HepG2 (cell line): ENCODE results near the gene C10orf71. TPM values are rescaled to one million over a fixed set of nuclear protein-coding genes. Genes with fewer than 3 reads are reported as not detected.

ENCODE experiments used
- ATAC-seq: fragments of 200-7000 bp; cut with Tn5 transposase; 3 replicates; pipeline ENCODE4 v1.9.1; 2020; ENCODE audit warnings: mild to moderate bottlenecking, moderate library complexity
- BruUV-seq: library from RNA; stranded (reverse); fragments of 400-500 nt; replicated peaks from 2 replicates; lab custom pipeline; 2021; lab: Mats Ljungman, UMichigan
- CTCF ChIA-PET: fragments of 300-600 bp; formaldehyde crosslinking; extraction: SDS; loops from one replicate; lab custom pipeline; 2021; ENCODE audit warnings: low total read pairs, inconsistent platforms, low intra/inter-chr PET ratio; lab: Yijun Ruan, JAX
- POLR2A ChIA-PET: fragments of 350-600 bp; sonication (Branson Sonifier 250); formaldehyde crosslinking; loops from one replicate; lab custom pipeline; 2020; ENCODE audit warnings: antibody characterized with exemption, inconsistent platforms; lab: Yijun Ruan, JAX
- DNase-seq: peaks from one replicate; pipeline ENCODE4 v3.0.0-alpha.2; 2015; ENCODE audit warnings: low spot score
- FAIRE-seq: peaks from 3 replicates; lab custom pipeline; 2011; peaks lifted over from hg19 to GRCh38; lab: Jason Lieb, UNC
- H2AFZ ChIP-seq: one replicate; pipeline ENCODE4 v1.6.1; 2011; ENCODE audit warnings: low read length, inconsistent platforms
- H3K27ac ChIP-seq: fragments of 300-600 bp; 3 replicates; pipeline ENCODE4 v1.8.0; 2011; ENCODE audit warnings: mixed run types, mild to moderate bottlenecking, mixed read lengths, low read length, inconsistent platforms; ENCODE audit not compliant: insufficient read depth; ENCODE audit errors: extremely low read length
- H3K27me3 ChIP-seq, 2 experiments: fragments of 200-600 bp in 1 of 2; 2 replicates in 1 of 2; 3 replicates in 1 of 2; pipeline versions ENCODE4 v1.6.0 to v1.8.0; 2011; ENCODE audit warnings: low read length in 2 of 2, mild to moderate bottlenecking in 2 of 2, moderate library complexity in 2 of 2, inconsistent platforms in 1 of 2; ENCODE audit not compliant: insufficient read depth in 2 of 2, control insufficient read depth in 1 of 2
- H3K36me3 ChIP-seq, 2 experiments: fragments of 200-600 bp in 1 of 2; replicated peaks in 1 of 2; 2 replicates in 1 of 2; 3 replicates in 1 of 2; pipeline versions ENCODE4 v1.5.1 to v1.8.0; 2011; ENCODE audit warnings: low read length in 2 of 2, inconsistent platforms in 1 of 2; ENCODE audit not compliant: insufficient read depth in 2 of 2, control insufficient read depth in 1 of 2
- H3K4me1 ChIP-seq: 2 replicates; pipeline ENCODE4 v1.5.1; 2012; ENCODE audit warnings: low read length, inconsistent platforms; ENCODE audit not compliant: insufficient read depth
- H3K4me2 ChIP-seq: 2 replicates; pipeline ENCODE4 v1.6.0; 2011; ENCODE audit warnings: low read depth, low read length, inconsistent platforms
- H3K4me3 ChIP-seq, 3 experiments: fragments of 200-600 bp in 1 of 3; sonication (generic), shearing (Covaris generic) in 1 of 3; replicated peaks in 1 of 3; 2 replicates each; pipeline ENCODE4 v1.5.1; 2011 to 2016; ENCODE audit warnings: low read length in 3 of 3, inconsistent platforms in 2 of 3, low read depth in 2 of 3, mild to moderate bottlenecking in 2 of 3, control low read depth in 1 of 3, mixed read lengths in 1 of 3; ENCODE audit not compliant: insufficient read depth in 1 of 3
- H3K79me2 ChIP-seq: one replicate; pipeline ENCODE4 v1.6.1; 2011; ENCODE audit warnings: low read length, inconsistent platforms; ENCODE audit not compliant: insufficient read depth
- H3K9ac ChIP-seq: 2 replicates; pipeline ENCODE4 v1.6.0; 2011; ENCODE audit warnings: mild to moderate bottlenecking, low read depth, low read length, inconsistent platforms; ENCODE audit not compliant: insufficient read depth
- H3K9me3 ChIP-seq: 2 replicates; pipeline ENCODE4 v1.5.1; 2012; ENCODE audit warnings: mild to moderate bottlenecking, low read length
- H4K20me1 ChIP-seq: 2 replicates; pipeline ENCODE4 v1.6.0; 2011; ENCODE audit warnings: inconsistent platforms, mild to moderate bottlenecking, low read length, moderate library complexity; ENCODE audit not compliant: insufficient read depth
- SMAD3 ChIP-seq: sonication (generic); formaldehyde crosslinking; IDR thresholded peaks from 2 replicates; pipeline ENCODE4 v1.4.0; 2020; ENCODE audit warnings: missing genetic modification reagents
- THYN1 ChIP-seq: sonication (generic); formaldehyde crosslinking; IDR thresholded peaks from 2 replicates; pipeline ENCODE4 v1.8.1; 2023; ENCODE audit warnings: low read depth, mild to moderate bottlenecking, moderate library complexity, missing genetic modification reagents, borderline replicate concordance
- WGBS: methylation state at CpG from one replicate; pipeline ENCODE4 v1.1.6; 2017; ENCODE audit warnings: low lambda C conversion rate; 5-methylcytosine and 5-hydroxymethylcytosine counted together
- in situ Hi-C: cut with HindIII; loops from 2 replicates; pipeline ENCODE4 v1.10.0; 2017; ENCODE audit warnings: low pct_unique_long_range_greater_than_20kb; ENCODE audit not compliant: extremely low pct_ligation_motif_present
- intact Hi-C: fragments of 100-400 bp; cut with micrococcal nuclease; formaldehyde crosslinking; loops from one replicate; pipeline ENCODE4 v1.10.0; 2022; ENCODE audit not compliant: unreplicated experiment
- polyA plus RNA-seq, 8 experiments: library from polyadenylated mRNA; depleted of rRNA in 3 of 8; stranded (reverse) in 7 of 8; unstranded in 1 of 8; fragments of >200 nt; fragmentation: Illumina TruSeq in 4 of 8; extraction: Trizol in 4 of 8; gene quantifications; 2 replicates each; pipeline versions ENCODE4 v1.2.1 to v1.2.3, GENCODE V29; 2011 to 2016; ENCODE audit warnings: low read depth in 4 of 8, missing spikeins in 1 of 8, mixed read lengths in 1 of 8; ENCODE audit not compliant: insufficient read depth in 1 of 8
- total RNA-seq, 5 experiments: library from RNA; depleted of rRNA; stranded (reverse); fragments of >200 nt; fragmentation: Illumina TruSeq; extraction: Trizol; gene quantifications; 2 replicates each; pipeline ENCODE4 v1.2.3, GENCODE V29; 2016; ENCODE audit warnings: low read depth in 1 of 5
- TF ChIP-seq, protein P1 (sequence below): sonication (generic); formaldehyde crosslinking; IDR thresholded peaks from 2 replicates; pipeline ENCODE4 v1.4.0; 2020; ENCODE audit warnings: missing genetic modification reagents, borderline replicate concordance
- TF ChIP-seq, protein P2 (sequence below): sonication (generic); formaldehyde crosslinking; IDR thresholded peaks from 2 replicates; pipeline ENCODE4 v1.5.0; 2020; ENCODE audit warnings: mild to moderate bottlenecking, missing genetic modification reagents, moderate library complexity

C10orf71 gene
- total and polyA plus RNA-seq, 2 of the 13 experiments (the other 11 are each of a cell fraction or from before 2014, with no cell fraction given): not detected

DNA sequence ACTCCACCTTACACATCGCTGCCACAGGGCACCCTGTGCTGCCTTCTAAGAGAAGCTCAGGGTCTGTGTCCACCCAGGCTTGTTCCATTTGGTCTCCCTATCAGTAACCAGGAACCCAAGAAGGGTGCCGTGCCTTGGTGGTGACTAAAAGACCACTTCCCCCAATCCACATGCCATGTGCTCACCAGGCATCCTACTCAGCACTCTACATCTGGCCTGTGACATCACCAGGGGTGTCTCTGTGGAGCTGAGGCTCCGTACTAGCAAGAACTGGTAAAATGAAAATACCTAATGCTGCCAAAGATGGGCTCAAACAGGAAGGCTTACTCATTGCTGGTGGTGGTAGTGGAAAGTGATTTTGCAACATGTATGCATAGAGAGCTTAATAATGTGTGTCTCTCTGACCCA, 19.0 kb upstream of the C10orf71 start:
- no peaks in the 10 kb centered on the region for H3K79me2 ChIP-seq
- no peak overlapping the region for H3K27ac ChIP-seq
- intact Hi-C loops: no loop called here
- no peaks in the 10 kb centered on the region for H4K20me1 ChIP-seq
- H3K9ac ChIP-seq: no peak overlapping the region
- TF ChIP-seq, protein P1, sequence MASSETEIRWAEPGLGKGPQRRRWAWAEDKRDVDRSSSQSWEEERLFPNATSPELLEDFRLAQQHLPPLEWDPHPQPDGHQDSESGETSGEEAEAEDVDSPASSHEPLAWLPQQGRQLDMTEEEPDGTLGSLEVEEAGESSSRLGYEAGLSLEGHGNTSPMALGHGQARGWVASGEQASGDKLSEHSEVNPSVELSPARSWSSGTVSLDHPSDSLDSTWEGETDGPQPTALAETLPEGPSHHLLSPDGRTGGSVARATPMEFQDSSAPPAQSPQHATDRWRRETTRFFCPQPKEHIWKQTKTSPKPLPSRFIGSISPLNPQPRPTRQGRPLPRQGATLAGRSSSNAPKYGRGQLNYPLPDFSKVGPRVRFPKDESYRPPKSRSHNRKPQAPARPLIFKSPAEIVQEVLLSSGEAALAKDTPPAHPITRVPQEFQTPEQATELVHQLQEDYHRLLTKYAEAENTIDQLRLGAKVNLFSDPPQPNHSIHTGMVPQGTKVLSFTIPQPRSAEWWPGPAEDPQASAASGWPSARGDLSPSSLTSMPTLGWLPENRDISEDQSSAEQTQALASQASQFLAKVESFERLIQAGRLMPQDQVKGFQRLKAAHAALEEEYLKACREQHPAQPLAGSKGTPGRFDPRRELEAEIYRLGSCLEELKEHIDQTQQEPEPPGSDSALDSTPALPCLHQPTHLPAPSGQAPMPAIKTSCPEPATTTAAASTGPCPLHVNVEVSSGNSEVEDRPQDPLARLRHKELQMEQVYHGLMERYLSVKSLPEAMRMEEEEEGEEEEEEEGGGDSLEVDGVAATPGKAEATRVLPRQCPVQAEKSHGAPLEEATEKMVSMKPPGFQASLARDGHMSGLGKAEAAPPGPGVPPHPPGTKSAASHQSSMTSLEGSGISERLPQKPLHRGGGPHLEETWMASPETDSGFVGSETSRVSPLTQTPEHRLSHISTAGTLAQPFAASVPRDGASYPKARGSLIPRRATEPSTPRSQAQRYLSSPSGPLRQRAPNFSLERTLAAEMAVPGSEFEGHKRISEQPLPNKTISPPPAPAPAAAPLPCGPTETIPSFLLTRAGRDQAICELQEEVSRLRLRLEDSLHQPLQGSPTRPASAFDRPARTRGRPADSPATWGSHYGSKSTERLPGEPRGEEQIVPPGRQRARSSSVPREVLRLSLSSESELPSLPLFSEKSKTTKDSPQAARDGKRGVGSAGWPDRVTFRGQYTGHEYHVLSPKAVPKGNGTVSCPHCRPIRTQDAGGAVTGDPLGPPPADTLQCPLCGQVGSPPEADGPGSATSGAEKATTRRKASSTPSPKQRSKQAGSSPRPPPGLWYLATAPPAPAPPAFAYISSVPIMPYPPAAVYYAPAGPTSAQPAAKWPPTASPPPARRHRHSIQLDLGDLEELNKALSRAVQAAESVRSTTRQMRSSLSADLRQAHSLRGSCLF (CRISPR knock-in tag): no peak
- TF ChIP-seq SMAD3 (CRISPR knock-in tag): no peak
- TF ChIP-seq, all 625 proteins: peak for 0
- Histone ChIP-seq H2AFZ (no peak overlapping the region), H3K36me3 (no peaks in the 10 kb centered on the region), H3K4me3 (no peak overlapping the region), H3K4me1 (no peaks in the 10 kb centered on the region), H3K27me3 (peaks cover 5 to 19% of the 10 kb centered on the region in 2 experiments; a peak in 2 of 5 replicates), H3K9me3 (no peaks in the 10 kb centered on the region), H3K4me2 (no peak overlapping the region)
- in situ Hi-C loops: no loop called here
- no peak for FAIRE-seq
- no peak for DNase-seq
- ChIA-PET POLR2A (no interaction called here), CTCF (no interaction called here)
- BruUV-seq: no TSS peak
- ATAC-seq: no peak
- WGBS: 0% methylated on average over 3 of the region's 3 CpGs

DNA sequence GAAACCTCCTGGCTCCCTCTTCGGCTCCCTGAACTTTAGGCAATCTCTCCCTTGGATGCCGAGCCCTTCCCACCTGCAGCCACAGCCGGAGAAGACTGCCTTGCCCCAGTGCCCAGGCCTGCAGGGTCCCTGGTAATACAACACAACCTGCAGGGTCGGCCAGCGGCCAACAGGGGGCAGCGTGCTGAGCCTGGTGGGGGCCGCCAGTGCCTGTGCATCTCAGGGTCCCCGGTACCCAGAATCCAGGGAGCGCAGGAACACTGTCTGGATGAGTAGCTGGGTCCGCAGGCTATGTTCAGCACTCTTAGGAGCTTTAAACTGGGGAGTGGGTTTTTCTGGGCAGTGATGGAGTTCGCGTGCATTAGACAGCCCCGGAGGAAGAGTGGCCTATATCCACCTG, 17.5 kb upstream of the C10orf71 start:
- H3K9ac ChIP-seq: no peak overlapping the region
- no peaks in the 10 kb centered on the region for H4K20me1 ChIP-seq
- ChIA-PET POLR2A (no interaction called here), CTCF (no interaction called here)
- H2AFZ ChIP-seq: no peak overlapping the region
- peak; percentile 53; the same call in 2 of the 3 replicates for ATAC-seq
- no peaks in the 10 kb centered on the region for H3K79me2 ChIP-seq
- no TSS peak for BruUV-seq
- intact Hi-C loops (no loop called here), in situ Hi-C loops (no loop called here)
- H3K4me1 ChIP-seq: no peaks in the 10 kb centered on the region
- TF ChIP-seq, protein P2, sequence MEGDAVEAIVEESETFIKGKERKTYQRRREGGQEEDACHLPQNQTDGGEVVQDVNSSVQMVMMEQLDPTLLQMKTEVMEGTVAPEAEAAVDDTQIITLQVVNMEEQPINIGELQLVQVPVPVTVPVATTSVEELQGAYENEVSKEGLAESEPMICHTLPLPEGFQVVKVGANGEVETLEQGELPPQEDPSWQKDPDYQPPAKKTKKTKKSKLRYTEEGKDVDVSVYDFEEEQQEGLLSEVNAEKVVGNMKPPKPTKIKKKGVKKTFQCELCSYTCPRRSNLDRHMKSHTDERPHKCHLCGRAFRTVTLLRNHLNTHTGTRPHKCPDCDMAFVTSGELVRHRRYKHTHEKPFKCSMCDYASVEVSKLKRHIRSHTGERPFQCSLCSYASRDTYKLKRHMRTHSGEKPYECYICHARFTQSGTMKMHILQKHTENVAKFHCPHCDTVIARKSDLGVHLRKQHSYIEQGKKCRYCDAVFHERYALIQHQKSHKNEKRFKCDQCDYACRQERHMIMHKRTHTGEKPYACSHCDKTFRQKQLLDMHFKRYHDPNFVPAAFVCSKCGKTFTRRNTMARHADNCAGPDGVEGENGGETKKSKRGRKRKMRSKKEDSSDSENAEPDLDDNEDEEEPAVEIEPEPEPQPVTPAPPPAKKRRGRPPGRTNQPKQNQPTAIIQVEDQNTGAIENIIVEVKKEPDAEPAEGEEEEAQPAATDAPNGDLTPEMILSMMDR (CRISPR knock-in tag): peak; percentile 44
- no peak for TF ChIP-seq THYN1 (CRISPR knock-in tag)
- H3K36me3 ChIP-seq: no peaks in the 10 kb centered on the region
- DNase-seq: no peak
- no peaks in the 10 kb centered on the region for H3K9me3 ChIP-seq
- H3K27me3 ChIP-seq: peaks cover 3 to 14% of the 10 kb centered on the region in 2 experiments; a peak in 2 of 5 replicates
- WGBS: 50% methylated on average over 10 of the region's 13 CpGs
- H3K27ac ChIP-seq: no peak overlapping the region
- no peak overlapping the region for H3K4me3 ChIP-seq
- H3K4me2 ChIP-seq: no peak overlapping the region
- FAIRE-seq: no peak
